Skeletal muscle satellite cell (primary cell): Measurements from ENCODE around the gene PPP1R13B.

Experiments used
- H3K27me3 ChIP-seq: 2 replicates; pipeline ENCODE4 v1.7.0; 2013; ENCODE audit warnings: low read length; ENCODE audit not compliant: control insufficient read depth, insufficient read depth
- H3K36me3 ChIP-seq: 2 replicates; pipeline ENCODE4 v1.7.0; 2013; ENCODE audit warnings: mild to moderate bottlenecking, control low read depth, low read length; ENCODE audit not compliant: insufficient read depth
- H3K4me1 ChIP-seq: 2 replicates; pipeline ENCODE4 v1.7.0; 2013; ENCODE audit warnings: low read length; ENCODE audit not compliant: control insufficient read depth, insufficient read depth
- H3K4me2 ChIP-seq: 2 replicates; pipeline ENCODE4 v1.7.0; 2013; ENCODE audit warnings: mild to moderate bottlenecking, low read length
- H3K4me3 ChIP-seq: 2 replicates; pipeline ENCODE4 v1.7.0; 2013; ENCODE audit warnings: low read length
- H3K9ac ChIP-seq: 2 replicates; pipeline ENCODE4 v1.7.0; 2013; ENCODE audit warnings: mild to moderate bottlenecking, low read depth, low read length, moderate library complexity
- H3K9me3 ChIP-seq: replicated peaks from 2 replicates; pipeline ENCODE4 v1.7.0; 2013; ENCODE audit warnings: mild to moderate bottlenecking, control low read depth, low read length

The PPP1R13B gene

DNA sequence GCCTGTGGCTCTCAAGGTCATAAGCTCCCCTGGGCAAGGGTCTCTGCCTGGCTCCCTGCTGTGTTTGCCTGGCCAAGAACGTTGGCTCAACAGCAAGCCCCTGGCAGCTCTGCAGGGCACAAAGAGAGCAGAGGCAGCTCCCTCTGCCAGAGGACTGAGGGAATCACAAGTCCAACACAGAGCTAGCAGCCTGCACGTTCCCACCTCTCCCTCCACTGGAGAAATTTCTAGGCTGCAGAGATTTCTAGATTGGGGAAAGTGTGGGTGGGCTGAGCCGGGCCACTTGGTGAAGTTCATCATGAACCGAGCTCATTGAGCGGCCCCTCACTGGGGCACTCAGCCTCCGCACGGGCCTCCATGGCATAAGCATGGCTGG is 111.9 kb downstream of the PPP1R13B start:
- H3K9me3 ChIP-seq, result no peaks in the 10 kb centered on the region
- H3K4me2 ChIP-seq, result no peak overlapping the region
- H3K9ac ChIP-seq, result no peak overlapping the region
- H3K27me3 ChIP-seq, result no peaks in the 10 kb centered on the region
- H3K4me1 ChIP-seq, result no peaks in the 10 kb centered on the region
- peaks cover 43% of the 10 kb centered on the region for H3K36me3 ChIP-seq
- H3K4me3 ChIP-seq, result no peak overlapping the region

DNA sequence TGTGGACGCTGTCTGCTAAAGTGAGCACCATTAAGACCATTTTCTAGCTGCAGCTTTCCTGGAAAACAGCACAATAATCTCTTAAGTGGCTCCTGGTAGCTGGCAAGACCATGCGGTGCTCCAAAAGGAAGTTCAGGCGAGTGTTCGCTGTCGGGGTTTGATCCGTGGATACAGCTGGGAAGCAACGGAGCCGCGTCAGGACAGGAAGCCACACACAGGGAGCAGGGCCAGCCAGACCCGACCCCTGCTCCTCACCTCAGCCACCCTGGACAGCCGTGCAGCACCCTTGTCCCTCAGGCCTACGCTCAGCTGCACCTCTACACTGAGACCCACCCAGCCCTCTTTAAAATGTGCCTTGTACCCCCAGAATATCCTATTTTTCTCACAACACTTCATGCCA is 112.4 kb downstream of the PPP1R13B start:
- H3K9ac ChIP-seq, result no peak overlapping the region
- H3K4me1 ChIP-seq, result no peaks in the 10 kb centered on the region
- H3K4me2 ChIP-seq, result no peak overlapping the region
- H3K4me3 ChIP-seq, result no peak overlapping the region
- H3K27me3 ChIP-seq, result no peaks in the 10 kb centered on the region
- no peaks in the 10 kb centered on the region for H3K9me3 ChIP-seq
- peaks cover 47% of the 10 kb centered on the region for H3K36me3 ChIP-seq

DNA sequence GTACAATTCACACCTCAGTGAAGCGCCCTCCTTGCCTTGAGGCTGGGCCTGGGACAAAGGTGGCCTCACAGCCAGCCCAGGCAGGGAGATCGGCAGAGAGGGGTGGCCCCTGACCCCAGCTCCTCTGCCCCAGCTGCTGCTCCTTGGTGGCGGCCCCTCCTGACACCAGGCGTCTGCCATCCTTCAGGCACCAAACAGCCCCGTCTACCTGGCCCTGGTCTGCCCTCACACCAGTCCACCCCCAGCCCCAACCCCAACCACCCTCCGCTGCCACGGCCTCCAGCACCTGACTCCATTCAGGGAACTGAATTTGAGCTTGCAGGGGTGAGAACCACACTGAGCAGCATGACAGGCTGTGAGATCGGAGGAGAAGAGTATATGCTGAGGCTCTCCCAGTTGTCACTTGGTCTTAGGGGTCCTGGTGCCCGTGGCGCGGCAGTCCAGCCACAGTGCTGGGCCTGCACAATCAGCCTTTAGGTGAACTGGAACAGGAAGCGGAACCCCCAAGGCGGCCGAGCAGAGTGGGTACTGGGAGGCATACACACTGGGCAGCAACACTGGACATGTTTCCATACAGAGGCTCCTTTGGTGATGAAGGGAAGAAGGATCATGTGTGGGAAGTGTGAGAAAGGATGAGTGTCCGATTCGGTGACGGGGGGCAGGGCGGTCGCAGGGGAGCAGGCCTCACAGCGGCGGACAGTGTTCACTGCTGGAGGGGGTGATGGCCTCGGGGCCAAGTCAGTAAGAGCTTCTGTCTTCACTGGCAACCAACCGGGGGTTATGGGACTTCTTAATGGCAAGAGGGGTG is 113.1 kb downstream of the PPP1R13B start:
- Histone ChIP-seq H3K4me3 (no peak overlapping the region), H3K4me2 (no peak overlapping the region), H3K27me3 (no peaks in the 10 kb centered on the region), H3K36me3 (peaks cover 55% of the 10 kb centered on the region), H3K9me3 (no peaks in the 10 kb centered on the region), H3K9ac (no peak overlapping the region), H3K4me1 (no peaks in the 10 kb centered on the region)

GRCh38 chr14:103733651-103734050 is 113.7 kb downstream of the PPP1R13B start:
- Histone ChIP-seq H3K36me3 (peaks cover 61% of the 10 kb centered on the region), H3K9ac (no peak overlapping the region), H3K4me2 (no peak overlapping the region), H3K27me3 (no peaks in the 10 kb centered on the region), H3K4me1 (no peaks in the 10 kb centered on the region), H3K9me3 (no peaks in the 10 kb centered on the region), H3K4me3 (no peak overlapping the region)

DNA sequence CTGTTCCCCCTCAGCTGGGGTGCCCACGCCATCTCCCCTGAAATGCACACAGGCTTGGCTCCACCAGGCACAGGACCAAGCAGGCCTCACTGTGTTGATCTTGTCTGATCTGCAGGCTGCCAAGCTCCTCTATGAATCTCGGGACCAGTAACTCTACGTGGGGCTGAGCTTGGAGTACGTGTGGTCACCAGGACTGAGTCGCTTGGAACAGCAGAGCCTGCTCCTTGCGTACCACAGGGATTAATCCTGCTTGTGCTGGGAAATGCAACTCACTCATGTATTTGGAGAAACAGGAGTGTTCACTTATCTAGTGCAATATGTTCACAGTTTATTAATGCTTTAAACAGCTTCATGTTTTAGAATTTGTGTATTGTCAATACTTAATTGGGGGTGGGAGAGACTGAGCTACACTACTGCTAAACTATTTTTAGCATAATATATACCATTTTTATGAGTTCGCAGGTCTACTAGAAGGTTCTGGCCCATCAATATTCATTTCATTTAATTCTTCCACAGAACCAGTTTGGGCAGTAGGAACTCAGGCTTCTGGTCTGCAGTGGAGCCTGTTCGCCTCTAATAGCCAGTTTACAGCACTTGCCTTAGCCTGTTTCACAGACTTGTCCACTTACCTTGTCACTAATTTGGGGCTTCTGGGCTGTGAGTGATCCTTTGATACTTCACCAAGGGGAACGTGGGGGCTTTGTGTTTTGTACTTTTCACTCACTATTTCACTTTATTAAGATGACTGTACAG is 114.3 kb downstream of the PPP1R13B start:
- Histone ChIP-seq H3K4me1 (no peaks in the 10 kb centered on the region), H3K9ac (no peak overlapping the region)

GRCh38 chr14:103731916-103732867 is 115.2 kb downstream of the PPP1R13B start:
- H3K27me3 ChIP-seq, result no peaks in the 10 kb centered on the region
- no peaks in the 10 kb centered on the region for H3K9me3 ChIP-seq
- H3K4me1 ChIP-seq, result no peaks in the 10 kb centered on the region
- no peak overlapping the region for H3K4me3 ChIP-seq
- H3K36me3 ChIP-seq, result peaks cover 68% of the 10 kb centered on the region
- no peak overlapping the region for H3K4me2 ChIP-seq
- no peak overlapping the region for H3K9ac ChIP-seq

More for the DNA sequence above, 114.3 kb downstream of the PPP1R13B start:
- Histone ChIP-seq H3K4me3 (no peak overlapping the region), H3K36me3 (peaks cover 67% of the 10 kb centered on the region), H3K4me2 (no peak overlapping the region), H3K9me3 (no peaks in the 10 kb centered on the region), H3K27me3 (no peaks in the 10 kb centered on the region)

- no peaks in the 10 kb centered on the region for H3K27me3 ChIP-seq
- peaks cover 68% of the 10 kb centered on the region for H3K36me3 ChIP-seq
- H3K4me3 ChIP-seq, result no peak overlapping the region
- H3K4me2 ChIP-seq, result no peak overlapping the region
- no peak overlapping the region for H3K9ac ChIP-seq
- H3K9me3 ChIP-seq, result no peaks in the 10 kb centered on the region
- no peaks in the 10 kb centered on the region for H3K4me1 ChIP-seq
Observed at GRCh38 chr14:103731481-103731880, 115.9 kb downstream of the PPP1R13B start.

- Histone ChIP-seq H3K36me3 (peaks cover 68% of the 10 kb centered on the region), H3K9me3 (no peaks in the 10 kb centered on the region), H3K4me3 (no peak overlapping the region), H3K4me2 (no peak overlapping the region), H3K4me1 (no peaks in the 10 kb centered on the region), H3K27me3 (no peaks in the 10 kb centered on the region), H3K9ac (no peak overlapping the region)
Observed at GRCh38 chr14:103730490-103731035, 116.8 kb downstream of the PPP1R13B start.

DNA sequence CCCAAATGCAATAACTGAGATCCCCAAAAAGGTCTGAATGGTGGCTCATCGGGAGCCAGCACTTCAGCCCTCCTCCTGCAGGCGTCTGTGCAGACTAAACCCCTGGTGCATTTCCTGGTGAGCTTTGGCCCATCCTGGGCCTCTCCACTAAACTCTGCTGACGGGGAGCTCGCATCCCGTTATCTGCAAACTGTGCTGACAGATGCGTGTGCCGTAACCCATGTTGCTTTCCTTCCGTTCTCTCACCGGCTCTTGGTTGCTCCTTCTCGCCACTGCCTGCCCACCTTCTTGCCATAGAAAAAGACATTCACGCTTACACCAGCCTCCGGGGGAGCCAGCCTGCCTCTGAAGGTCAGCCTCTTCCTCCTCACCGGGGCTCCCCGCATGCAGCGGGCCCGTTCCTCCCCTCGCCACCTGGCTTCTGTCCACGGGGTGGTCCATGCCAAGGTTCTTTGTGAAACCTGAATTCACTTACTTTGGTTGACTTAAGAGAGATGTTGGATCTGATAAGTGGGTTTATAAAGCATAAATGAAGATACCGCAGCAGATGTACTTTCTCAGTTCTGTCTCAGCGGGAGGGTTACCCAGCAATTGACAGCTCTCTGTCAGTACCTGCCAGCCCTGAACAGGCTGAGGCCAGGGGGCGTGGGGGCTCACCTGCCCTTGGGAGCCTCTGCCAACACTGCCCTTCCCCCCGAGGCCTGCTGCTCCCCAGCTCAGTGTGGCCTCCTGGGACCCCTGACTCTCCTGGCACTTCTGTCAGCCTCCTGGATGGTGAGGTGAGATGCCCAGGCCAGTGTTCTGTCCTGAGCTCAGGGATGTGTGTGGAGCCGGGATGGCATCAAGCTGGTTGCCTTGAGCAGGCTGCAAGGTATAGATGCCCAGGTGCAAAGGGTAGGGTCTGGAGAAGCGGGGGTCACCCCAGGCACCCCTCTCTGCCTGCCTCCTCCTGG is 117.6 kb downstream of the PPP1R13B start:
- H3K9me3 ChIP-seq, result no peaks in the 10 kb centered on the region
- no peak overlapping the region for H3K4me2 ChIP-seq
- H3K36me3 ChIP-seq, result peaks cover 61% of the 10 kb centered on the region
- peaks cover 4% of the 10 kb centered on the region for H3K4me1 ChIP-seq
- no peaks in the 10 kb centered on the region for H3K27me3 ChIP-seq
- no peak overlapping the region for H3K9ac ChIP-seq
- no peak overlapping the region for H3K4me3 ChIP-seq

- peaks cover 15% of the 10 kb centered on the region for H3K4me1 ChIP-seq
- H3K9me3 ChIP-seq, result no peaks in the 10 kb centered on the region
- H3K27me3 ChIP-seq, result no peaks in the 10 kb centered on the region
- H3K9ac ChIP-seq, result no peak overlapping the region
- no peak overlapping the region for H3K4me2 ChIP-seq
- H3K36me3 ChIP-seq, result peaks cover 52% of the 10 kb centered on the region
- no peak overlapping the region for H3K4me3 ChIP-seq
Observed at GRCh38 chr14:103728721-103729120, 118.7 kb downstream of the PPP1R13B start.
